IPS-20b (cell line): ENCODE data around the gene ALG11.
A peak's percentile ranks its signal among the peaks of the same experiment; 100 is the strongest.

Source experiments
- H3K27ac ChIP-seq: one replicate; pipeline ENCODE4 v1.5.1; 2013; ENCODE audit warnings: low read length
- H3K27me3 ChIP-seq: 2 replicates; pipeline ENCODE4 v1.6.1; 2013; ENCODE audit warnings: mild to moderate bottlenecking, low read length, inconsistent platforms; ENCODE audit not compliant: insufficient read depth
- H3K36me3 ChIP-seq: 2 replicates; pipeline ENCODE4 v1.6.1; 2013; ENCODE audit warnings: low read depth, mild to moderate bottlenecking, inconsistent platforms, low read length, moderate library complexity; ENCODE audit not compliant: insufficient read depth
- H3K4me1 ChIP-seq: 2 replicates; pipeline ENCODE4 v1.6.1; 2013; ENCODE audit warnings: mild to moderate bottlenecking, control low read depth, inconsistent platforms, low read length, moderate library complexity; ENCODE audit not compliant: insufficient read depth
- H3K4me3 ChIP-seq: 2 replicates; pipeline ENCODE4 v1.5.1; 2013; ENCODE audit warnings: mild to moderate bottlenecking, low read length, inconsistent platforms
- H3K9ac ChIP-seq: 2 replicates; pipeline ENCODE4 v1.6.1; 2013; ENCODE audit warnings: low read depth, mild to moderate bottlenecking, inconsistent platforms, low read length, moderate library complexity
- H3K9me3 ChIP-seq: 2 replicates; pipeline ENCODE4 v1.6.1; 2013; ENCODE audit warnings: mild to moderate bottlenecking, low read depth, low read length, inconsistent platforms; ENCODE audit not compliant: insufficient read depth

Gene ALG11

GRCh38 chr13:52011632-52012511, at the start of gene ALG11:
Gene ALG11 (plus strand): TSS chr13:52012398. CDS start chr13:52012419, 21 bp downstream.
- H3K4me1 ChIP-seq = no peaks in the 10 kb centered on the region
- no peaks in the 10 kb centered on the region for H3K9me3 ChIP-seq
- peaks cover 7% of the 10 kb centered on the region; the same call in 1 of the 2 replicates for H3K36me3 ChIP-seq
- peak within 1 kb of the TSS; percentile 97 for H3K9ac ChIP-seq
- H3K4me3 ChIP-seq = peak within 1 kb of the TSS; percentile 96
- peak within 1 kb of the TSS; percentile 45 for H3K27ac ChIP-seq
- H3K27me3 ChIP-seq = peaks cover 29% of the 10 kb centered on the region

GRCh38 chr13:51966186-51966585, 46.0 kb upstream of the ALG11 start:
- no peak overlapping the region for H3K27ac ChIP-seq
- no peak overlapping the region for H3K4me3 ChIP-seq
- no peaks in the 10 kb centered on the region for H3K4me1 ChIP-seq
- H3K27me3 ChIP-seq = no peaks in the 10 kb centered on the region
- no peaks in the 10 kb centered on the region for H3K9me3 ChIP-seq
- H3K9ac ChIP-seq = no peak overlapping the region
- H3K36me3 ChIP-seq = no peaks in the 10 kb centered on the region

- Histone ChIP-seq H3K36me3 (no peaks in the 10 kb centered on the region), H3K9me3 (no peaks in the 10 kb centered on the region), H3K4me1 (no peaks in the 10 kb centered on the region), H3K4me3 (no peak overlapping the region), H3K27me3 (no peaks in the 10 kb centered on the region), H3K9ac (no peak overlapping the region), H3K27ac (no peak overlapping the region)
Observed at GRCh38 chr13:51967482-51968446, 44.4 kb upstream of the ALG11 start.

- H3K4me1 ChIP-seq = no peaks in the 10 kb centered on the region
- H3K9ac ChIP-seq = no peak overlapping the region
- H3K27me3 ChIP-seq = no peaks in the 10 kb centered on the region
- no peak overlapping the region for H3K4me3 ChIP-seq
- H3K27ac ChIP-seq = no peak overlapping the region
- no peaks in the 10 kb centered on the region for H3K36me3 ChIP-seq
- no peaks in the 10 kb centered on the region for H3K9me3 ChIP-seq
Observed at GRCh38 chr13:51970349-51970748, 41.8 kb upstream of the ALG11 start.

GRCh38 chr13:51971520-51972426, 40.4 kb upstream of the ALG11 start:
- no peaks in the 10 kb centered on the region for H3K9me3 ChIP-seq
- no peak overlapping the region for H3K27ac ChIP-seq
- no peak overlapping the region for H3K9ac ChIP-seq
- H3K4me3 ChIP-seq = no peak overlapping the region
- H3K4me1 ChIP-seq = no peaks in the 10 kb centered on the region
- no peaks in the 10 kb centered on the region for H3K27me3 ChIP-seq
- no peaks in the 10 kb centered on the region for H3K36me3 ChIP-seq

GRCh38 chr13:51974482-51974881, 37.7 kb upstream of the ALG11 start:
- H3K27ac ChIP-seq = no peak overlapping the region
- no peaks in the 10 kb centered on the region for H3K27me3 ChIP-seq
- H3K9me3 ChIP-seq = no peaks in the 10 kb centered on the region
- H3K36me3 ChIP-seq = no peaks in the 10 kb centered on the region
- no peak overlapping the region for H3K4me3 ChIP-seq
- H3K4me1 ChIP-seq = no peaks in the 10 kb centered on the region
- no peak overlapping the region for H3K9ac ChIP-seq

- Histone ChIP-seq H3K4me3 (no peak overlapping the region), H3K36me3 (no peaks in the 10 kb centered on the region), H3K9me3 (no peaks in the 10 kb centered on the region), H3K9ac (no peak overlapping the region), H3K27me3 (no peaks in the 10 kb centered on the region), H3K4me1 (no peaks in the 10 kb centered on the region; the same call in 1 of the 2 replicates), H3K27ac (no peak overlapping the region)
Observed at GRCh38 chr13:51976423-51976822, 35.8 kb upstream of the ALG11 start.

GRCh38 chr13:51976890-51977289, 35.3 kb upstream of the ALG11 start:
- Histone ChIP-seq H3K27ac (no peak overlapping the region), H3K27me3 (no peaks in the 10 kb centered on the region), H3K4me3 (no peak overlapping the region), H3K36me3 (no peaks in the 10 kb centered on the region), H3K9ac (no peak overlapping the region), H3K4me1 (no peaks in the 10 kb centered on the region; the same call in 1 of the 2 replicates), H3K9me3 (no peaks in the 10 kb centered on the region)

- Histone ChIP-seq H3K27ac (no peak overlapping the region), H3K9me3 (no peaks in the 10 kb centered on the region), H3K9ac (no peak overlapping the region), H3K4me1 (no peaks in the 10 kb centered on the region; the same call in 1 of the 2 replicates), H3K27me3 (no peaks in the 10 kb centered on the region), H3K36me3 (no peaks in the 10 kb centered on the region), H3K4me3 (no peak overlapping the region)
Observed at GRCh38 chr13:51977625-51978024, 34.6 kb upstream of the ALG11 start.

GRCh38 chr13:51978796-51979556, 33.2 kb upstream of the ALG11 start:
- H3K9ac ChIP-seq = no peak overlapping the region
- H3K27me3 ChIP-seq = no peaks in the 10 kb centered on the region
- H3K9me3 ChIP-seq = no peaks in the 10 kb centered on the region
- H3K36me3 ChIP-seq = no peaks in the 10 kb centered on the region
- H3K4me1 ChIP-seq = no peaks in the 10 kb centered on the region; the same call in 1 of the 2 replicates
- H3K27ac ChIP-seq = no peak overlapping the region
- no peak overlapping the region for H3K4me3 ChIP-seq
